ENCODE data around the gene SHKBP1. TPM values are rescaled to one million over a fixed set of nuclear protein-coding genes. Genes with fewer than 3 reads are reported as not detected.

The SHKBP1 gene, protein sequence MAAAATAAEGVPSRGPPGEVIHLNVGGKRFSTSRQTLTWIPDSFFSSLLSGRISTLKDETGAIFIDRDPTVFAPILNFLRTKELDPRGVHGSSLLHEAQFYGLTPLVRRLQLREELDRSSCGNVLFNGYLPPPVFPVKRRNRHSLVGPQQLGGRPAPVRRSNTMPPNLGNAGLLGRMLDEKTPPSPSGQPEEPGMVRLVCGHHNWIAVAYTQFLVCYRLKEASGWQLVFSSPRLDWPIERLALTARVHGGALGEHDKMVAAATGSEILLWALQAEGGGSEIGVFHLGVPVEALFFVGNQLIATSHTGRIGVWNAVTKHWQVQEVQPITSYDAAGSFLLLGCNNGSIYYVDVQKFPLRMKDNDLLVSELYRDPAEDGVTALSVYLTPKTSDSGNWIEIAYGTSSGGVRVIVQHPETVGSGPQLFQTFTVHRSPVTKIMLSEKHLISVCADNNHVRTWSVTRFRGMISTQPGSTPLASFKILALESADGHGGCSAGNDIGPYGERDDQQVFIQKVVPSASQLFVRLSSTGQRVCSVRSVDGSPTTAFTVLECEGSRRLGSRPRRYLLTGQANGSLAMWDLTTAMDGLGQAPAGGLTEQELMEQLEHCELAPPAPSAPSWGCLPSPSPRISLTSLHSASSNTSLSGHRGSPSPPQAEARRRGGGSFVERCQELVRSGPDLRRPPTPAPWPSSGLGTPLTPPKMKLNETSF
- polyA plus RNA-seq (2012; ENCODE audit: insufficient read length, low read depth): 147 TPM

DNA sequence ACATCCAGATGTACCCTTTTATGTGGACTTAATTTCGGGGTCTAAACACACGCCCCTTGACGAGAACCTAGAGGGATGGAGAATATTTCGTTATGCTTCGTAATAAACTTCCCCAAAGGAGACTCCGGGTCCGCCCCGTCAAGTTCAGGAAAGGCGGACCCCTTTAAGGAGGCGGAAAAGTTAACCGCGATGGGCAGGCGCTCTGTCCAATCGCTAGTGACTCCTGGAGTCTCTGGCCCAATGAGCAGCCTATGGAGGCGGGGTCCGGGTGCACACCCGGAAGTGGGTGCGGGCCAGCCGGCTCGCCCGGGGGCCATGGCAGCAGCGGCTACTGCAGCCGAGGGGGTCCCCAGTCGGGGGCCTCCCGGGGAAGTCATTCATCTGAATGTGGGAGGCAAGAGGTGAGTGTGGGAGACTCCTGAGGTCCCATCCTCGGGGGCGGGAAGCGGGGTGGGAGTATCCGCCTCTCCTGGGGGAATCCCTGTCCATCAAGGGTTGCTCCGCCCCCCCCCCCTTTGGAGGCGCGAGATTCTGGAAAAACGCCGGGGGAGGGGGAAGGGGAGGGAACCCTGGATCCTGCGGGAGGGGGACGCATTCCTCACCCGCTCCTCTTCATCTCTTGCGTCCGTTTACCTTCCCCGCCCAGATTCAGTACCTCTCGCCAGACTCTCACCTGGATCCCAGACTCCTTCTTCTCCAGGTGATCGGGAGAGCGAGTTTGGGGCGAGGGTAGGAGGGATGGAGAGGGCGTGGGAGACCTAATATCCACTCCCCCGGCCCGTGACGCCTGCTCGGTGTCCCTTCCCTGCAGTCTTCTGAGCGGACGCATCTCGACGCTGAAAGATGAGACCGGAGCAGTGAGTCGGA lies at the start of gene SHKBP1:
Gene SHKBP1, plus strand, starts transcription at position 289 of the 867 bp plus-strand sequence. Its CDS starts 27 bp downstream, at position 316.
- TF ChIP-seq POLR2AphosphoS5 (IDR thresholded peaks at IDR 0.05; ENCODE audit: low read depth, low read length) (no peak), TAF1 (IDR thresholded peaks at IDR 0.05; ENCODE audit: borderline replicate concordance, insufficient read depth, low read length) (no peak), FOXP2 (optimal IDR thresholded peaks at IDR 0.05; ENCODE audit: borderline replicate concordance, extremely low read depth, extremely low read length, insufficient read depth) (no peak), SIN3A (IDR thresholded peaks at IDR 0.05; ENCODE audit: borderline replicate concordance, insufficient read depth, low read length) (no peak)
- TF ChIP-seq, protein P1, sequence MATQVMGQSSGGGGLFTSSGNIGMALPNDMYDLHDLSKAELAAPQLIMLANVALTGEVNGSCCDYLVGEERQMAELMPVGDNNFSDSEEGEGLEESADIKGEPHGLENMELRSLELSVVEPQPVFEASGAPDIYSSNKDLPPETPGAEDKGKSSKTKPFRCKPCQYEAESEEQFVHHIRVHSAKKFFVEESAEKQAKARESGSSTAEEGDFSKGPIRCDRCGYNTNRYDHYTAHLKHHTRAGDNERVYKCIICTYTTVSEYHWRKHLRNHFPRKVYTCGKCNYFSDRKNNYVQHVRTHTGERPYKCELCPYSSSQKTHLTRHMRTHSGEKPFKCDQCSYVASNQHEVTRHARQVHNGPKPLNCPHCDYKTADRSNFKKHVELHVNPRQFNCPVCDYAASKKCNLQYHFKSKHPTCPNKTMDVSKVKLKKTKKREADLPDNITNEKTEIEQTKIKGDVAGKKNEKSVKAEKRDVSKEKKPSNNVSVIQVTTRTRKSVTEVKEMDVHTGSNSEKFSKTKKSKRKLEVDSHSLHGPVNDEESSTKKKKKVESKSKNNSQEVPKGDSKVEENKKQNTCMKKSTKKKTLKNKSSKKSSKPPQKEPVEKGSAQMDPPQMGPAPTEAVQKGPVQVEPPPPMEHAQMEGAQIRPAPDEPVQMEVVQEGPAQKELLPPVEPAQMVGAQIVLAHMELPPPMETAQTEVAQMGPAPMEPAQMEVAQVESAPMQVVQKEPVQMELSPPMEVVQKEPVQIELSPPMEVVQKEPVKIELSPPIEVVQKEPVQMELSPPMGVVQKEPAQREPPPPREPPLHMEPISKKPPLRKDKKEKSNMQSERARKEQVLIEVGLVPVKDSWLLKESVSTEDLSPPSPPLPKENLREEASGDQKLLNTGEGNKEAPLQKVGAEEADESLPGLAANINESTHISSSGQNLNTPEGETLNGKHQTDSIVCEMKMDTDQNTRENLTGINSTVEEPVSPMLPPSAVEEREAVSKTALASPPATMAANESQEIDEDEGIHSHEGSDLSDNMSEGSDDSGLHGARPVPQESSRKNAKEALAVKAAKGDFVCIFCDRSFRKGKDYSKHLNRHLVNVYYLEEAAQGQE (IDR thresholded peaks at IDR 0.05; ENCODE audit: insufficient read depth in 1 of 2, low read depth in 2 of 2, low read length in 2 of 2): no peak

DNA sequence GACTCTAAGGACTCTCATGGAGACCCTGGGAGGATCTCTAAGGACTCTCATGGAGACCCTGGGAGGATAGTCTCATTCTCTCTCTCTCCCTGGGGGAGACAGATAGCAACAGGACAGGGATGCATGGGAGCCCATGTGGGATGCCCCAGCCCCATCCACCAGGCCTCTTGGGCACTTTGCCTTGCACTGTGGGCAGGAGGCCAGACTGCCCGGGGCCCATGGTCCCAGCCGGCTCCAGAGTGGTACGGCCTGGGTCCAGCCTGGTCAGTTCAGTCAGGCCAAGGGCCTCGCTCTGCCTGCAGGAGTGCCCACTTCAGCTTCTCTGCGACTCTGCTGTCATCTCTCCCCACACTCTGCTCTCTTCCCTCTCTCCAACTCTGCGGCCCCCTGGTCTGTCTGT lies 48.6 kb upstream of the SHKBP1 start:
- TF ChIP-seq, protein P1 (IDR thresholded peaks at IDR 0.05; ENCODE audit: insufficient read depth in 1 of 2, low read depth in 2 of 2, low read length in 2 of 2): no peak
- TF ChIP-seq POLR2AphosphoS5 (IDR thresholded peaks at IDR 0.05; ENCODE audit: low read depth, low read length) (no peak), TAF1 (IDR thresholded peaks at IDR 0.05; ENCODE audit: borderline replicate concordance, insufficient read depth, low read length) (no peak), FOXP2 (optimal IDR thresholded peaks at IDR 0.05; ENCODE audit: borderline replicate concordance, extremely low read depth, extremely low read length, insufficient read depth) (no peak), SIN3A (IDR thresholded peaks at IDR 0.05; ENCODE audit: borderline replicate concordance, insufficient read depth, low read length) (no peak)

DNA sequence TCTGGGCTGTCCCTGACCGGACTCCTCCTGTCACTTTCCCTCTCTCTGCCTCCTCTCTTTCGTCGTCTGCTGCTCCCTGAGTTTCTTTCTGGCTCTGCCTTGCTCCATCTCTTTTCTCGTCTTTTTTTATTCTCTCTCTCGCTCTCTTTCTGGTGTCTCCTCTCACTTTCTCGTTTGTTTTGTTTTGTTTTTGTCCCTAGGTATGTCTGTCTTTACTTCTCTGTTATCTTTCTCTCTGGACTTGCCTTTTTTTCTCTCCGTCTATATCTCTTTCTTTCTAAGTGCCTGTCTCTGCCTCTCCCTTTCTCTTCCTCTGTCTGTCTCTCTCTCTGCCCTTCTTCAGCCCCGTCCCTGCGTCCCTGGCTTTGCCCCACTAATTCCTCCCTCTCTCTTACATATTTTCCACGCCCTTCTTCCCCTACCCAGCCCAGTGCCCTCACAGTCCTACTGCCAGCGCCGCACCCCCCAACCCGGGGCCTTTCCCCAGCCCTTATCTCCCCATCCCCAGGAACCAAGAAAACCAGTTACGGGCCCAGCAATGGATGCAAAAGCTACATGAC lies 48.1 kb upstream of the SHKBP1 start:
- TF ChIP-seq SIN3A (IDR thresholded peaks at IDR 0.05; ENCODE audit: borderline replicate concordance, insufficient read depth, low read length) (no peak), TAF1 (IDR thresholded peaks at IDR 0.05; ENCODE audit: borderline replicate concordance, insufficient read depth, low read length) (no peak), POLR2AphosphoS5 (IDR thresholded peaks at IDR 0.05; ENCODE audit: low read depth, low read length) (no peak), FOXP2 (optimal IDR thresholded peaks at IDR 0.05; ENCODE audit: borderline replicate concordance, extremely low read depth, extremely low read length, insufficient read depth) (no peak)
- TF ChIP-seq, protein P1 (IDR thresholded peaks at IDR 0.05; ENCODE audit: insufficient read depth in 1 of 2, low read depth in 2 of 2, low read length in 2 of 2): no peak

DNA sequence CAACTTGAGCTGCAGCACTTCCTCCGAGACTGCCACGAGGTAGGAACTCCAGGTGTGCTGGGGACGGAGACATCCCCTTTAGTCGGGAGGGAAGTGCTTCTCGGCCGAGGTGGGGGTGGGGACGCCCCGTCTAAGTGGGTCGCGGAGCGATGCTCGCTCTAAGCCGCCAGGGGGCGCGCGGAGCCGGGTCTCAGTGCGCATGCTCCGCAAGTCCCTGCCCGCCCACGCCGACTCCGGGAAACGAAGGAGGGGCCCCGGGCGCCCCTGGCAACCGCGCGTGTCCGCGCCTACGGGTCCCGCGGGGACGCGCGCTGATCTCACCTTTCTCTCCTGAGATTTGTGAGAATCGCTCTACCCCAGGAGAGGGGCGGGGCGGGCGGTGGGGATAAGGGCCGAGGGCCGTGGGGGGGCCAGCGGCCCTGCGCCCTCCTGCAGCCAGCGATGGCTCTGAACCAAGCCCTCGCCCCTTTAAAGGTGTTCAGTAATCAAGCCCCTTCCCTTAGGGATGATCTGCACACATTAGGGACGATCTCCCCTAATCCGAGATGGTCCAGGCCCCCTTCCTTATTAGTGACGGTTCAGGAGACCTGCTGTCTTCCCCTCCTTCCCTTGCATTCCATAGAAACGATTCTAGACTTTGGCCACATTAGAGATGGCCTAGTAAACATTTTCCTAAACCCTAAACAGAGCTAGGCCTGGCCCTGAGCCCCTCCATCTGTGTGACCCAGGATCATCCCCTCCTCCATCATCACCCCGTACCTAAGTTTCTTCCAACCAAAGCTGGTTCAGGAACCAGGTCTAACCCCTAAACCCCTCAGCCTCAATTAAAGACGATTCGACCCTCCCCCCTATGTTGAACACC lies 47.3 kb upstream of the SHKBP1 start:
- TF ChIP-seq, protein P1 (IDR thresholded peaks at IDR 0.05; ENCODE audit: insufficient read depth in 1 of 2, low read depth in 2 of 2, low read length in 2 of 2): no peak
- TF ChIP-seq TAF1 (IDR thresholded peaks at IDR 0.05; ENCODE audit: borderline replicate concordance, insufficient read depth, low read length) (no peak), POLR2AphosphoS5 (IDR thresholded peaks at IDR 0.05; ENCODE audit: low read depth, low read length) (no peak), SIN3A (IDR thresholded peaks at IDR 0.05; ENCODE audit: borderline replicate concordance, insufficient read depth, low read length) (no peak), FOXP2 (optimal IDR thresholded peaks at IDR 0.05; ENCODE audit: borderline replicate concordance, extremely low read depth, extremely low read length, insufficient read depth) (peak; percentile 69)
